ENCODE measurements around the gene PAK6. TPM values are rescaled to one million over a fixed set of nuclear protein-coding genes. Genes with fewer than 3 reads are reported as not detected.

PAK6 gene
- total RNA-seq, 1 donor: not detected

GRCh38 chr15:40301467-40302179, 62.8 kb downstream of the PAK6 start:
- Histone ChIP-seq H3K36me3 (ENCODE audit: insufficient read depth, low read length) (no peaks in the 10 kb centered on the region), H4K20me1 (ENCODE audit: insufficient read depth, low read length) (no peaks in the 10 kb centered on the region), H3K27me3 (ENCODE audit: insufficient read depth, low read length) (peaks cover 47% of the 10 kb centered on the region), H3K4me3 (ENCODE audit: insufficient read depth, low read length) (no peak overlapping the region), H3K27ac (ENCODE audit: low read depth, low read length) (no peak overlapping the region), H3K9me3 (ENCODE audit: low read depth, low read length) (peaks cover 4% of the 10 kb centered on the region), H3K4me1 (ENCODE audit: insufficient read depth, low read length) (no peaks in the 10 kb centered on the region), H3K79me2 (ENCODE audit: insufficient read depth, low read length) (no peaks in the 10 kb centered on the region), H2AFZ (ENCODE audit: low read length) (no peak overlapping the region), H3K4me2 (ENCODE audit: insufficient read depth, low read length) (no peak overlapping the region)
- peak; percentile 51 for DNase-seq (ENCODE audit: insufficient read length, low spot score, missing footprints)
- TF ChIP-seq CTCF (IDR thresholded peaks at IDR 0.05; ENCODE audit: extremely low read depth, low read depth, low read length): no peak

GRCh38 chr15:40302288-40302886, 63.5 kb downstream of the PAK6 start:
- H3K9me3 ChIP-seq (ENCODE audit: low read depth, low read length): peaks cover 4% of the 10 kb centered on the region
- TF ChIP-seq CTCF (IDR thresholded peaks at IDR 0.05; ENCODE audit: extremely low read depth, low read depth, low read length): no peak
- no peak for DNase-seq (ENCODE audit: insufficient read length, low spot score, missing footprints)
- H4K20me1 ChIP-seq (ENCODE audit: insufficient read depth, low read length): no peaks in the 10 kb centered on the region
- no peak overlapping the region for H2AFZ ChIP-seq (ENCODE audit: low read length)
- H3K79me2 ChIP-seq (ENCODE audit: insufficient read depth, low read length): no peaks in the 10 kb centered on the region
- no peak overlapping the region for H3K4me3 ChIP-seq (ENCODE audit: insufficient read depth, low read length)
- H3K27me3 ChIP-seq (ENCODE audit: insufficient read depth, low read length): peaks cover 41% of the 10 kb centered on the region
- H3K4me1 ChIP-seq (ENCODE audit: insufficient read depth, low read length): no peaks in the 10 kb centered on the region
- no peak overlapping the region for H3K4me2 ChIP-seq (ENCODE audit: insufficient read depth, low read length)
- no peak overlapping the region for H3K27ac ChIP-seq (ENCODE audit: low read depth, low read length)
- H3K36me3 ChIP-seq (ENCODE audit: insufficient read depth, low read length): no peaks in the 10 kb centered on the region

- H3K27me3 ChIP-seq (ENCODE audit: insufficient read depth, low read length): peaks cover 38% of the 10 kb centered on the region
- H3K9me3 ChIP-seq (ENCODE audit: low read depth, low read length): peaks cover 4% of the 10 kb centered on the region
- H3K36me3 ChIP-seq (ENCODE audit: insufficient read depth, low read length): no peaks in the 10 kb centered on the region
- H2AFZ ChIP-seq (ENCODE audit: low read length): no peak overlapping the region
- no peaks in the 10 kb centered on the region for H3K79me2 ChIP-seq (ENCODE audit: insufficient read depth, low read length)
- no peak overlapping the region for H3K27ac ChIP-seq (ENCODE audit: low read depth, low read length)
- TF ChIP-seq CTCF (IDR thresholded peaks at IDR 0.05; ENCODE audit: extremely low read depth, low read depth, low read length): no peak
- H3K4me1 ChIP-seq (ENCODE audit: insufficient read depth, low read length): no peaks in the 10 kb centered on the region
- no peak overlapping the region for H3K4me2 ChIP-seq (ENCODE audit: insufficient read depth, low read length)
- no peaks in the 10 kb centered on the region for H4K20me1 ChIP-seq (ENCODE audit: insufficient read depth, low read length)
- DNase-seq (ENCODE audit: insufficient read length, low spot score, missing footprints): peak; percentile 48
- no peak overlapping the region for H3K4me3 ChIP-seq (ENCODE audit: insufficient read depth, low read length)
These were observed 64.1 kb downstream of the PAK6 start for GRCh38 chr15:40302981-40303380.

- Histone ChIP-seq H4K20me1 (ENCODE audit: insufficient read depth, low read length) (no peaks in the 10 kb centered on the region), H2AFZ (ENCODE audit: low read length) (no peak overlapping the region), H3K4me1 (ENCODE audit: insufficient read depth, low read length) (no peaks in the 10 kb centered on the region), H3K9me3 (ENCODE audit: low read depth, low read length) (peaks cover 4% of the 10 kb centered on the region), H3K27ac (ENCODE audit: low read depth, low read length) (no peak overlapping the region), H3K36me3 (ENCODE audit: insufficient read depth, low read length) (no peaks in the 10 kb centered on the region), H3K4me3 (ENCODE audit: insufficient read depth, low read length) (no peak overlapping the region), H3K79me2 (ENCODE audit: insufficient read depth, low read length) (no peaks in the 10 kb centered on the region), H3K4me2 (ENCODE audit: insufficient read depth, low read length) (no peak overlapping the region), H3K27me3 (ENCODE audit: insufficient read depth, low read length) (peaks cover 36% of the 10 kb centered on the region)
- no peak for TF ChIP-seq CTCF (IDR thresholded peaks at IDR 0.05; ENCODE audit: extremely low read depth, low read depth, low read length)
- peak; percentile 30 for DNase-seq (ENCODE audit: insufficient read length, low spot score, missing footprints)
These were observed 64.7 kb downstream of the PAK6 start for GRCh38 chr15:40303576-40303975.

All from osteoblast (primary cell).